ENCODE measurements around the gene FAM169A. TPM values are rescaled to one million over a fixed set of nuclear protein-coding genes. Genes with fewer than 3 reads are reported as not detected.

FAM169A gene
- total and polyA plus RNA-seq, 2 experiments from 2014 or later: 16.9 to 97.7 TPM

- peak overlapping the region; percentile 18; the same call in 1 of the 2 replicates for H3K27ac ChIP-seq (ENCODE audit: low read depth)
- no peak overlapping the region for H3K27ac Mint-ChIP-seq
- H3K9me2 ChIP-seq (ENCODE audit: insufficient read depth): no peaks in the 10 kb centered on the region
- peaks cover 83% of the 10 kb centered on the region for H3K4me1 Mint-ChIP-seq
- peaks cover 57% of the 10 kb centered on the region for H4K20me1 ChIP-seq (replicated peaks; ENCODE audit: insufficient read depth)
- peak overlapping the region; percentile 46; the same call in 1 of the 2 replicates for H3K4me2 ChIP-seq
- no peak for ATAC-seq
- H3K27me3 Mint-ChIP-seq (ENCODE audit: insufficient read depth, low read depth, poor library complexity): peaks cover 3% of the 10 kb centered on the region
- peaks cover 3% of the 10 kb centered on the region; the same call in 2 of the 3 replicates for H3K36me3 Mint-ChIP-seq (ENCODE audit: low read depth)
- no peak for DNase-seq (ENCODE audit: low spot score)
- no peaks in the 10 kb centered on the region for H3K9me3 Mint-ChIP-seq
- TF ChIP-seq ZNF331 (CRISPR knock-in tag; IDR thresholded peaks at IDR 0.05; ENCODE audit: low read depth) (no peak), CREB1 (CRISPR knock-in tag; IDR thresholded peaks at IDR 0.05; ENCODE audit: low read depth) (no peak), REST (IDR thresholded peaks at IDR 0.05; ENCODE audit: unreplicated experiment) (no peak), JUNB (IDR thresholded peaks at IDR 0.05; ENCODE audit: unreplicated experiment) (no peak), CTCF (conservative IDR thresholded peaks at IDR 0.05; ENCODE audit: low read depth in 2 of 2) (no peak), STAT1 (IDR thresholded peaks at IDR 0.05; ENCODE audit: unreplicated experiment) (no peak), EZH2 (IDR thresholded peaks at IDR 0.05; ENCODE audit: low read depth, unreplicated experiment) (no peak), EZH2phosphoT487 (IDR thresholded peaks at IDR 0.05; ENCODE audit: unreplicated experiment) (no peak), ZNF462 (CRISPR knock-in tag; IDR thresholded peaks at IDR 0.05) (no peak)
- H2AFZ ChIP-seq: no peak overlapping the region
- H3K79me2 ChIP-seq (replicated peaks; ENCODE audit: insufficient read depth): peaks cover 100% of the 10 kb centered on the region
- no peaks in the 10 kb centered on the region for H3K36me3 ChIP-seq (ENCODE audit: insufficient read depth)
- H3K4me1 ChIP-seq (ENCODE audit: insufficient read depth): peaks cover 95% of the 10 kb centered on the region
- H3K4me3 ChIP-seq: no peak overlapping the region
- no peaks in the 10 kb centered on the region for H3K27me3 ChIP-seq (ENCODE audit: insufficient read depth)
- H3K4me3 Mint-ChIP-seq: no peak overlapping the region; the same call in 2 of the 3 replicates
- H3F3A ChIP-seq (replicated peaks; ENCODE audit: low read depth): no peaks in the 10 kb centered on the region
Observed at GRCh38 chr5:74848553-74849025, 17.6 kb downstream of the FAM169A start.

Data from GM23338 (cell line).